ENCODE measurements around the gene PARK7.
"Not testable (repeated sequence)": the region's sequence is repeated elsewhere in the genome, so short reads cannot be mapped to it uniquely, and the experiment has no call there.

PARK7 gene

DNA sequence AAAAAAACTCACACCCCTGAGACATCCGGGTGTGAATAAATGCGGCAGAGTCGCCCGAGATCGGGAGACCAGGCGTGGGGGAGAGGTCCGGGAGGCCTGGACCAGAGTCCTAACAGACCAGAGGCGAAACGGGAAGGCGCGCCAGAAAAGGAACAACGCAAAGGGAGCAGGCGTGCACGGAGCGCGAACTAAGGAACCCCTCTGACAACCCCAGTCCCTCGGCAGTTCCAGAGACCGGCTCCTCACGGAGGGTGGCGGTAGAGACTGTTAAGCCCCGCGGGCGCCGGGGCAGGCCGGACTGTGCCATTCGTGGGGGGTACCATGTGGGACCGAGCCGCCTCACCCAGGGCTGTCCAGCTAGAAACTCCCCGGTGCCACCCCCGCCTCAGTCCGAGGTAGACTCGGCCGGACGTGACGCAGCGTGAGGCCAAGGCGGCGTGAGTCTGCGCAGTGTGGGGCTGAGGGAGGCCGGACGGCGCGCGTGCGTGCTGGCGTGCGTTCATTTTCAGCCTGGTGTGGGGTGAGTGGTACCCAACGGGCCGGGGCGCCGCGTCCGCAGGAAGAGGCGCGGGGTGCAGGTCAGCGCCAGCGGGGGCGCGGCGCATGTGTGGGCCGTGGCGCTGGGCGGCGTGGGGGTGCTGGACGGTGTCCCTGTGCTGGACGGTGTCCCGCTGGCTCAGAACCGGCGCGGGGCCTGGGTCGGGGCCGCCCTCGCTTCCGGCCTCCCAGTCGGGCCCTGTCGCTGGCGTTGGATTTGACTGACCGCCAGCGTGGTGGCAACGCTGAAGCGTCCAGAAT, at the start of gene PARK7:
Gene PARK7, plus strand, starts transcription at position 496 of the 798 bp plus-strand sequence. CDS start 1,075 bp downstream, outside the sequence.
- peak; percentile 99 for DNase-seq (ENCODE audit: low spot score)

DNA sequence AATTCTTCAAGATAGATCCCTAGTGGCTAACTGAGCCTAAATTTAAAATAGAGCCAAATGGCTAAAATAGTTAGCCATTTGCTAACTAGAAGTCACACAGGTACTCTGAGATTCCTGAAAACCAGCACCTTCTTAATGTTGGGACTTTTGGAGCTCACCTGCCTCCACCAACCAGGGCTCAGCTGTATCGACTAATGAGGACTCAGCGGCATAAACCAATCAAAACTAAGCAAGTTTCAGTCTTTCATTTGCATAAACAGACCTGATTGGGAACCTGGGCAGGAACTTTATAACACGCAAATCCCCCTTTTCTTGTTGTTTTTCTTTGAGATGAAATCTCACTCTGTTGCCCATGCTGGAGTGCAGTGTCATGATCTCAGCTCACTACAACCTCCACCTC, 49.4 kb upstream of the PARK7 start:
- DNase-seq (ENCODE audit: low spot score): no peak

- no peak for DNase-seq (ENCODE audit: low spot score)
Measured at GRCh38 chr1:7912743-7913557, 48.6 kb upstream of the PARK7 start.

DNA sequence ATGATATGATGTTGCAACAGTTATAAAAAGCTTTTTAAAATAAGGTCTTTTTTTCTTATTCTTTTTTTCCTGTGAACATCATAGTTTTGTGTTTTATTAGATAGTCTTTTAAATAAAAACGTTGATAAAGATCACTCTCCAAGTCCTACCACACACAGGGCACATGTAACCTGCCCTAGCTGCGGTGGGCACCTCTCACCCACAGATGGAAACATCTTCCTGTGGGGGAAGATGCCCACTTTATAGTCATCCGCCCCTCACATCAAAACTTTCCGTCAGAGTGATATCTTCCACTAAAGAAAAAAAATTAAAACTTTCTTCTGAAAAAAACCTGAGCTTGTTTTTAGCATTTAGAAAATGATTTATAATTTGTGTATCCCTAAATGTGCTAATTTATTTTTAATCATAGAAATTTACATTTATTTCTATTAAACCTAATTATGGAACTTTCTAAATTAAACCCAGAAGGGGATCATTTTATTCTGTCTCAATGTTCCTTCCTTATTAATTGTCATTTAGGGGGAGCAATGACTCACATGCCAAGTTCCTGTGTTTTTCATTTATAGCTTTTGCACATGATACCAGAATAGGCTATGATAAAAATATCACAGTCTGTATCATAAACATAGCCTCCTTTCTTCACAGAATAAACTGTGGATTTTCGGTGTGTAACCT, 45.5 kb upstream of the PARK7 start:
- no peak for DNase-seq (ENCODE audit: low spot score)

DNA sequence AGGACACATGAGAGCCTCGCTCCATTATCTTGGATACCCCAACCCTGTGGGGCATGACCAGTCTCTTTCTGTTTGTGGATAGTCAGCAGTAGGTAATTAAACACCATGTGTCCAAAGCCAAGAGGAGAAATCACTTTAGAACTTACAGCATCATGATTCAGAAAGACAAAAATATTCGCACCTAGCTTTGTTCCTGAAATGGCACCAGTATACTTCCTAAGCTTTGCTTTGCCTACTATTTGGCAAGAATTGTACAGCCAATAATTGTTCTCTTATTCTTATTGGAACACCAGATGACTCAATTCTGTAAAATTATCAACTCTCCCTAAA, 45.0 kb upstream of the PARK7 start:
- DNase-seq (ENCODE audit: low spot score): no peak

DNA sequence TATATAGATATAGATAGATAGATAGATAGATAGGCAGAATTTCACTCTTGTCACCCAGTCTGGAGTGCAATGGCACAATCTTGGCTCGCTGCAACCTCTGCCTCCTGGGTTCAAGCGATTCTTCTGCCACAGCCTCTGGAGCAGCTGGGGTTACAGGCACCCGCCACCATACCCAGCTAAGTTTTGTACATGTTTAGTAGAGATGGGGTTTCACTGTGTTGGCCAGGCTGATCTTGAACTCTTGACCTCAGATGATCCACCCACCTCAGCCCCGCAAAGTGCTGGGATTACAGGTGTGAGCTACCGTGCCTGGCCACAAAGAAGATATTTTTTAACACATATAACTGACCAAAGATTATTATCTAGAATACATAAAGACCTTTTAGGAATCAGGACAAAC, 43.5 kb upstream of the PARK7 start:
- DNase-seq (ENCODE audit: low spot score): not testable (repeated sequence)

DNA sequence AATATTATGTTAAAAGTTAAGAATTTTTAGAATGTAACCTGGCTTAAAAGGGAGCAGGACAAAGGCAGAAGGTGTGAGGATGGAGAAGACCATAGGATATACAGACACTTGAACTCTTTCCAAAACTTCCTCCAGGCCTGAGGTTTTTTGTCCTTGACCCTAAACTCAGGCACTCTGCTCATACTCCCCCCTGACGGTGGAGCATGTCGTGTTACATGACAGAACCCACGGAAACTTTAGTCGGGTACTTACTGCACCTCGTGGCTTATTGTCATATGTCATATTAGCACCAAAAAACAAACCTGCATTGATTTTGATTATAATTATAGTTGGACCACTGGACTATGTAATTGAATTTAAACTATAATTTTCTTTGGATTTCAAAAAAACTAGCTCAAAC, 41.6 kb upstream of the PARK7 start:
- no peak for DNase-seq (ENCODE audit: low spot score)

DNA sequence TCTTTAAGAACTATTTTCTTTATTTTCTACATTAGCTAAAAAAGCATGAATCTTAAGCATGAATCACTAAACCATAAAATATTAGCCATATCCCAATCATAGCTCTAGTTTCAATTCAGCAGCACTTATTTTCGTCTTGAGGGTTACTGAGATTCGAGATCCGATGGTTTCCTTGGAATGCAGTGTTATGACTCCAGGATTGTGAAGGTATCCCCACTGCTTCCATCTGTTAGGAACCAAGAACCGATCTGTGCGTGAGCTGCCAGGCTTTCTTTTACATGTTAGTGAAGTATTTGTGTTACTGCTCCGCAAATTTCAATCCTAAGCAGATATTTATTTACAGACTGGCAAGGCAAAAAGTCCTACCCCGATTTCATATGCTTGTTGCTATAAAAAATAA, 39.7 kb upstream of the PARK7 start:
- no peak for DNase-seq (ENCODE audit: low spot score)

GRCh38 chr1:7922301-7922700, 39.2 kb upstream of the PARK7 start:
- DNase-seq (ENCODE audit: low spot score): peak; percentile 8

DNA sequence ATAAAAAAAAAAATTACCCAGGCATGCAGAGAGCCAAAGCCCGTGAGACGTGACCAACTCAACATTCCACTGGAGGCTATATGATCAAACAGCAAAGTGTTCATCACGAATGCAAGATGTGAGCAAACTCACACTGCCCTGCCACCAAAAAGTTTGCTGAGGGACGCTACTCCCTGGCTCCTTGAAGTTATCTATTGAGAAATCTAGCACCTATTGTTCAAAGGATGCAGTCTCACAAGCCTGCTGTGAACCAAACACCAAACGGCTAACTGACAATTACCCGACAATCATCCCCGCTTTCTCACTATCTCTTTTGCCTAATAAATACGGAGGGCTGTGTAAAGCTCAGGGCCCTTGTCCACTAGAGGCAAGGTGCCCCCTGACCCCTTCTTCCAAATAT, 34.5 kb upstream of the PARK7 start:
- not testable (repeated sequence) for DNase-seq (ENCODE audit: low spot score)

- DNase-seq (ENCODE audit: low spot score): no peak
Measured at GRCh38 chr1:7928247-7928646, 33.3 kb upstream of the PARK7 start.

DNA sequence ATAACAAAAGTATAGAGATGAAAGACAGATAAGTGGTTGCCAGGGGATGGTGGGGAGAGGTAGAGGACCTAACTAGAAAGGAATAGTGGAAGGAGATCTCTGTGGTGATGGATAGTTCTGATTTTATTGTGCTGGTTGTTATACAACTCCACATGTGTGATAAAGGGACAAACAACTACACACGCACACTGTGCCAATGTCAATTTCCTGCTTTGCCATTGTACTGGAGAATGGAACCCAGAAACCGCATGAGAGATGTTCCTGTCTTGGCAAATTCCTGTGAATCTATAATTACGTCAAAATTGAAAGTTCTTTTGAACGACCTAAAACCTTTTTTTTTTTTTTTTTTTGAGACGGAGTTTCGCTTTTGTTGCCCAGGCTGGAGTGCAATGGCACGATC, 31.9 kb upstream of the PARK7 start:
- DNase-seq (ENCODE audit: low spot score): no peak

GRCh38 chr1:7930645-7931445, 30.7 kb upstream of the PARK7 start:
- no peak for DNase-seq (ENCODE audit: low spot score)

DNA sequence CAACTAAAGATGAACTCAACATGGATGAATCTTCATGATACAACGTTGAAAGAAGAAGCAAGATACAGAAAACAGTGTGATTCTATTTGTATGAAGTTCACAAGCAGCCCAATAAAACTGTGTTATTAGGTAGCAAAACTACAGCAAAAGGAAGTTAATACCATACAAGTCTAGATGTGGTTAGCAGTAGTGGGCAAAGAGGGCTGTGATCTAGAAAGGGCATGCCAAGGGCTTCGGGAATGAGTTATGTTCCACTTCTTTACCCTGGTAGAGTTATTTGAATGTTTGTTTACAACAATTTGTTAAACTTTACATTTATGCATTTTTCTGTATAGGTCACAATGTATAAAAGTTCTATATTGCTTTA, 30.1 kb upstream of the PARK7 start:
- no peak for DNase-seq (ENCODE audit: low spot score)

DNA sequence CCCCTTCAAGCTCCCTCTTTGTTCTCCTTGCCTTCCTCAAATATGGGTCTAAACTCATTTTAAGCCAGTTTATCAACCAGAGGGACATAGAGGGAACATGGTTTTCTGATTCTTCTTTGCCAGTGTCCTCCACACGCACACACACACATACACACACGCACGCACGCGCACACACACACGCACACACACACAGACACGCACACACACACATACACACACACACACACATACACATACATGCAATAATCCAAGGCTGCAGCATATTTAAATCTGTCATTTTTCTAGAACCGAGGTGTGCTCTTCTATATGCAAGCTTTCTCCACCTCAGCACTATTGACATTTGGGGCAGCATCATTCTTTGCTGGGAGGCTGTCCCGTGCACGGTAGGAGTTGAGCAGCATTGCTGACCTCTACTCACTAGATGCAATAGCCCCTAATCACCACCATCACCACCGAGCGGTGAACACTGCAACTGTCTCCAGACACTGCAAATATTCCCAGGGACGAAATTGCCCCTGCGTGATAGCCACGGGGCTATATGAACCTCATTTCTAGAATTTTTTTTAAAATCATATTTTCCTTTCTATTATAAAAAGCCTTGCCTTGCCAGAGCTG, 28.9 kb upstream of the PARK7 start:
- DNase-seq (ENCODE audit: low spot score): no peak

DNA sequence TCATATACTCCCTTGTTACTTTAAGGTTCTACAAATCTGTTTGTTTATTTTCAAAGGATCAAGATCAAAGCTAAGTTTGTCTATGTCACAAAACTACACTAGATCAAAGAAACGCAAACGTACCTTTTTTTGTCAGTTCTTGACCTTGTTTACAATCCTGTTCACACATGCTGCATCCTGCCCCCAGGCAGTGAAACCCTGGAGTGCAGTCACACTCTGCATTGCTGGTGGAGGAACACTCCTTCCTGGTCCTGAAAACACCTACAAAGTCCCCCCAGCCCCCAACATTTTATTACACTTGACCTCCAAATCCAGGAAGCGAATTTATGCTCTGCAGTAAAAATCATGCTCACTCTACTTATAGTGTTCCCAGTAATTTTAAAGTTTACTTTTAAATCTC, 23.4 kb upstream of the PARK7 start:
- DNase-seq (ENCODE audit: low spot score): no peak

DNA sequence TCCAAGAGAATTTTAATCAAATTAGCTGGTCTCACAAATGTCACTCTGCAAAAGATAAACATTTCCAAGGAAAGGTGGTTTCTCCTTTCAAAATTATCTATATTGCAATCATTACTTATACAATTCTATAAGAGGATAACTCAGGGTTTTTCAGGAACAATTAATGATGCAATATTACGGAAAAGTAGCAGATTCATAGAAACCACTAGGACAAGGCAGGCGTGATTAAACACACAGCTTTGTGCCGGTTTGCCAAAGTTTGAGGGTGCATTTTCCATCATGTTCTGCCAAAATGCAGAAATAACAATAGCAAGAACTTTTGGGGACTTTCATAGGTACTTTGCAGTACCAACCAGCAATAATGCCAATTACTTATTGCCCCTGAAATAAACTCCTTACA, 21.5 kb upstream of the PARK7 start:
- no peak for DNase-seq (ENCODE audit: low spot score)

GRCh38 chr1:7940745-7941436, 20.6 kb upstream of the PARK7 start, which contains the start of gene TNFRSF9:
TSS of gene TNFRSF9 (minus strand) at chr1:7940839. CDS start at chr1:7939994, 845 bp downstream.
- DNase-seq (ENCODE audit: low spot score): peak; percentile 74

DNA sequence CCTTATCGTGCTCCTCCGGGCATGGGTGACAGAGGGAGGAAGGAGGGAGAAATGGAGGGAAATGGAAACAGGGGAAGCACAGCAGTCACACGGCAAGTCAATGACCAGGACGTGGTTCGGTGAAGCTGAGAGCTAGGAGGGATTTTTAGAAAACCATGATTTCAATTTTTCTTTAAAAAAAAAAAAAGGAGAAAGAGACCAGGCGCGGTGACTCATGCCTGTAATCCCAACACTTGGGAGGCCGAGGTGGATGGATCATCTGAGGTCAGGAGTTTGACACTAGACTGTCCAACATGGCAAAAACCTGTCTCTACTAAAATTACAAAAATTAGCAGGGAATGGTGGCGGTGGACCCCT, 20.1 kb upstream of the PARK7 start:
- peak; percentile 46 for DNase-seq (ENCODE audit: low spot score)

DNA sequence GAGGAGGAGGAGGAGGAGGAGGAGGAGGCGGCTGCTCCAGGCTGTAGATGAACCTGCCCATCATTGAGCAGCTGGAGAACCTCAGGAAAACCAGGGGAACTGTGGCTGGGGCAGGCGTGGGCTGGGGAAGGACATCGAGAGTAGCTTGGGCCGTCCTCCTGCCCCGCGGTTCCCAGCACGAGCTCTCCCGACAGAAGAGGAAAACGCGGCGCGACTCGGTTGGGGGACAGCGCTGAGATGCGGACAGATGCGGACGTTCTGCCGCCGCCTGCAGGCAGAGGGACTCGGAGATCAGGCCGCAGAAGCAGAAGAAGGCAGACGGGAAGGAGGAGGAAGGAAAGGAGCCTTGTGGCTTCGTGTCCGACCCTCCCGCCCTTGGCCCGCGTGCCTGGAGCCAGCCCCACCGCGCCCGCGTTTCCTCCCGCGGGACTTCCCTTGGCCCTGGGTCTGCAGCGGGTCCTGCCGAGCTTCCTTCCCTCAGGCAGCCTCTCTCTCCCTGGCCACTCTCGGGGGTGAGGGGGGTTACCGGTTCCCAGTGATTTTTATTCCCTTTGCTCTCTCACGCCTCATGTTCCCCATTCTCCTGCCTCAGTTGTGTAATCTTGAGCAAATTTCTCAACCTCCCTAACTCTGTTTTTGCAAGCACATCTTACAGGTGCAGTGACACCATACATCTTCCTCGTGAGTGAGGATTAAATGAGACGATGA, 19.1 kb upstream of the PARK7 start:
- DNase-seq (ENCODE audit: low spot score): peak; percentile 32
